HG02840 (cell line): ENCODE measurements around the gene GLRX.
A peak's percentile ranks its signal among the peaks of the same experiment; 100 is the strongest.

Source experiments
- ATAC-seq: cut with Tn5 transposase; IDR thresholded peaks from one replicate; pipeline ENCODE4 v1.9.1; 2021; ENCODE audit warnings: mild to moderate bottlenecking, moderate library complexity, moderate number of reproducible peaks; ENCODE audit not compliant: unreplicated experiment, low FRiP score

GLRX gene

DNA sequence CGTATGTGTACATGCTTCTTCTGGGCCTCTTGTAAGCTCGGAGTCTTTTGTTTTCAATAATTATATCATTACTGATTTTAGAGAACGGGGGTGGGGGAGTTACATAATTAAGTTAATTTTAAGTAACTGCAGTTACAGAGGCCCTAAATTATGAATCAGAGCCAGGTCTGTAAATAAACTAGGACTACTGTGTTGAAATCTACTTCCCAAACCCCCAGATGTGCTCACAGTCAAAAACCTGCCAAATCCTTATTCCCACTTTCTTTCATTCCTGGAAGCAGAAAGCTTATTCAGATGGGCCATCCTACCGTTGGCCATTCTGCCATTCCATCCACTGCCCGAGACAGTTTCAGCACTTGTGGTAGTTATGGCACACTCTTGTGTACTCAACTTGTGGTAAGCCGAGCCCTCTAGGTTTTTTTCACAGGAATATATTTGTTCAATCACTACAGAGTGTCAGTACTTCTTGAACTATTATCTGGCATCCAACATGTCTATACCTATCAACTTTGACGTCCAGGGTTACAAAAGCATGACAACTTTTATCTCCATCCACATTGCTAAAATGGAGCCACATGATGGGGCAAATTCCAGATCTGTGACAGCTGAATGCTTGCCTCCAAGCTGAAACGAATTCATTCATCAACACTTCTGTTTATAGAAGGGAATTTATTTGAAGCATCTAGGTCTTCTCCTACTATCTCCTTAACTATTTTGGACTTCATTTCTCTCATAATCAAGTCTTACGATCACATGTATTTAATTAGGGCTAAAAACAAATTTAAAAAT lies 37.8 kb downstream of the GLRX start:
- ATAC-seq, result no peak

DNA sequence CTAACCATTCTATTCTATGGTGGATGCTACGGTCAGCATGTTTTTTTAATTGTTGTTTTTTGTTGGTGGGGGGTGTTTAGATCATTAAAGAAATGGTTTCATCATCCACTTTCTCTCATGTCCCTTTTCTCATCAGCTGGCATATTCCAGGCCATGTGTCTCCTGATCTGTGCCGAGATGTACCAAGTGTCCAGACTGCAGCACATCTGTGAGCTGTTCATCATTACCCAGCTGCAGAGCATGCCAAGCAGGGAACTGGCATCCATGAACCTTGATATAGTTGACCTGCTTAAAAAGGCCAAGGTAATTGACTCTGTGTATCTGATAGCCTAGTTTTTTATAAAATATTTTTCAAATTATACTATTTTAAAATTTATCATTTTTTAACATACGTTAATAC lies 38.9 kb downstream of the GLRX start:
- ATAC-seq, result no peak

DNA sequence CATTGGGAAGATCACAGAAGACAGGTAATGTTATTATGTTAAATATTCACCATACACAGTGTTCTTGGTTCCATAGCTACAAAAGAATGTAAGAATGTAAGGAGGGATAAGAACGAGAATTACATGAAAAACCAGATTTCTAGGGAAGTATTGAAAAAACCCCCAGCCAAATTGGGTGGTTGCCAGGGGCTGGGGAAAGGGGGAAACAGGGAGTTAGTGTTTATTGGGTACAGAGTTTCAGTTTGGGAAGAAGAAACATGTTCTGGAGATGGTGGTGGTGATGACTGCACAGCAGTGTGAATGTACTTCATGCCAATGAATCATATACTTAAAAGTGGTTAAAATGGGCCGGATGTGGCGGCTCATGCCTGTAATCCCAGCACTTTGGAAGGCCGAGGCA lies 40.3 kb downstream of the GLRX start:
- ATAC-seq, result no peak

DNA sequence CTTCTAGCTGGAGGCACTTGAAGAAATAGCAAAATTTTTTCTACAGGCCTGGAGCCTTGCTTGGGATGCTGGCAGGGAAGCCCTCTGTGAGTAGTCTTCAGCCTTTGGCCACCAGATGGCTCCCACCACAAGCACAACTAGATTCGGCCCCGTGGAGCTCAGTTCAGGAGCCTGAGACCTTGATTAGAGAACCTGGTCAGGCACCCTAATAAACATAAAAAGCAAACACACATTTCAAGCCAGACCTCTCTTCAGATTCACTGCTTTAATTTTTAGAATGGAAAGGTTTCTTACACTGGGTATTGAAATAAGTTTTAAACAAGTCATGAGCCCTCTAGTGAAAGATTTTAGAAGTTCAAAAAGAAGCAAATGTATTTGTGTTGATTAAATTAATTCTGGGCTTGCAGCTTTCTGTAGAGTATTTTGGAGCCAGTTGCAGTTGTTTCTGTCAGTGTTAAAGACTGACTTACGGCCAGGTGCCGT lies 41.4 kb downstream of the GLRX start:
- peak; percentile 83 for ATAC-seq

DNA sequence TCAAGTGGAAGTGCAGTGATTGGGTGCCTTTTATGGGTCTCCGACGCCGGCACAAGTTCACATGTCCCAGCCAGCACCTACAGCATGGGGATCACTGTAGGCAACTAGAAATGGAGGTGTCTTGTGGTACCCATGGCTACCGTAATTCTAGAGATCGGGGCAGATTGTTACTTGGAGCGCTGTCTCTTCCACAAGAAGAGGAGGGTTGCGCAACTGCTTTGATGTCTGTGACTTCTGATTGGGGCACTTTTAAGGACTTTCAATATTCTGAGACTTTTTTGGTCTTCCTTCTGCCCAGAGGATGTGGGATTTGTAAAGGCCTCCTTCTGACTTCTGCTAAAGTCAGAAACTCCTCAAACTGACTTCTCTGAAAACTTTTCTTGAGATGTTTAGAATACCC lies 41.9 kb downstream of the GLRX start:
- no peak for ATAC-seq

DNA sequence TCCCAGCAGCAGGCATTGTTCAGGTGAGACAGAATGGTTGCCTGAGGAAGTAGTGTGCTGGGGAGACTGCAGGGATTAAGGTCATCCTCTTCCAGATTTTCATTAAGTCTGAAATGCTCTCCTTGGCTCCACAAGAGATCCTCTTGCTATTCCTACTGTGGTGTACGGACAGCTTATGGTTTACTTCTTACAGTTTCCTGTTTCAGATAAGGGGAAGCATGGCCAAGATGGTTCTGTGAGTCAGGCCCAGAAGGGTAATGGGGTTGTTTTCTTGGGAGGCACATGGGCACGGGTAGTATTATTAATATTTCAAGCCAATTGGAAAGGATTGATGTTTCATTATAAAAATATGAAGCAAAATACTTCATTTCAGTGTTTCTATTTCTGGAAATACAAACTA lies 42.9 kb downstream of the GLRX start:
- ATAC-seq, result no peak

DNA sequence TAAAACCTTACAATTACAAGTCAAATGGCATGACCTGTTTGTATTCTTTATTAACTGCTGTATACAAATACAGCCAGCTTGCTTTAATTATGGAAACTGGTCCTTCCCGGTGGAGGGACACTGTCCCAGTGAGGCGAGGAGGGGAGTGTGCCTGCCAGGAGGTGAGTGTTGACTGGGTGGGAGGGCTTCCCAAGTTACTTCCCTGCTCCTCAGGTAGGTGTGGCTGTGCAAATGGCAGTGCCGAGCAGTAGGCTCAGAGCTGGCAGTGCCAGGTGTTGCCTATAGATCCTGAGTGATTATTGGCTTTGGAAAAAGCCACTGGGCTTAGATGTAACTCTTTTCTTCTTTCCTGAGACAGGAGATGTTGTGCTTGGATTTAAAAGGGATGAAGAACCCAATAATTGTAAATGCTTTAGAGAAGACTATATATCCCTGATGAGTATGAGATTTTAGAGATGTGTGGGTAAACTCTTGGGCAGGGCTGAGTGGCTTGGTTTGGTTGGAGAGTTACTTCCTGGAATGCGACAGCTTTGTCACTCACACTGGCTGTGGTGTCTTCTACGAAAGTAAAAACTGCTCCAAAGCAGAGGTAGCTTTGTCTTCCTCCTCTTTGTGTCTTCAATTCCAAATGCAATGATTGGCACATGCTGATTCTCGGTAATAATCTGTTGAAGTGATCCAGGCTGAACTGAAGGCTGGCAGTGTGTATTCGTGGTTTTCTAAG lies 43.7 kb downstream of the GLRX start:
- no peak for ATAC-seq

DNA sequence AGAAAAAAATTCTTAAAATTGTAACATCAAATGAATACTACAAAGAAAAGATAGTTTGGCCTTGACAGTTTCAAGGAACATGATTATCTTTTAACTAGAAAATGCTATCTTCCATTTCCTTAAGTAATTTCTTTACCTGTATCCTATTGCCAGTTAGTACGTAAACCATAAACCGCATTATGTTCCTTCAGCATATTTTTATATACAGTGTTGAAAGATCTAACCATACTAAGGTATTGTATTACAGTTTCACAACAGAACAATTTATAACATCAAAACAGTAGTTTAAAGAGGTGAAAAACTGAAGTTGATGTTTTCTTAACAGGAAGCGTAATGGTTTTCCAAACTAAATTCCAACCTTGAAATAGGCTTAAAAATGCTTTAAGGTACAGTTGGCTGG lies 45.1 kb downstream of the GLRX start:
- ATAC-seq, result no peak

DNA sequence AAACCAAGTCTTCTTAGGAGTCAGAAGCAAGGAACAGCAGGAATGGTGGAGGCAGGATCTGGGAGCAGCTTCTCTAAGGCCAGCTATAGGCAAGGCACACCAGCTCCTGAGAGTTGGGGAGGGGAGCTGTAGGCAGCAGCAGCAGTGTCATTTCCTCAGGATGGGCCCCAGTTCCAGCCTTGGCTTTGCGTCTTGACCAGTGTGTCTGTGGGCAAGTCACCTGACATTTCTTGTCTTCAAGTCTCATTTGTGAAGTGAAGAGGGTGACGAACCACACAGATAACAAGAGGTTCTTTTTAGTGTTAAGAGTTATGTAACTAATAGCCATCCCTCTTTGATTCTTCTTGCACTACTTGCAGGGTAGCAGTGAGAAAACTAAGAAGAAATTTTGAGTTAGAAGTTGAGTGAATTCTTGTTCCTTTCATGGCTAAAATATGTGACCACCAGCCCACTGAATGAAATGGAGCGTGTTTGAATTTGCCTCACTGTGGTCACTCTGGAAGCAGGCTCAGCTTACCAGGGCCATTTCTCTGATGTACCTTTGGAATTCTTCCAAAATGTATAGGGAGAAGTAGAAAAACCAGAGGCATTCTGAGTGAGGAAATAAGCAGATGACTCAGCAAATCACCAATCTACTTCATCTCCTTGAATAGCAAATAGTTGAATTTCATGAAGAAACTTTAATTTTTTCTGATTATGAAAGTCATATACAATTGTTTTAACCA lies 49.0 kb downstream of the GLRX start:
- no peak for ATAC-seq

DNA sequence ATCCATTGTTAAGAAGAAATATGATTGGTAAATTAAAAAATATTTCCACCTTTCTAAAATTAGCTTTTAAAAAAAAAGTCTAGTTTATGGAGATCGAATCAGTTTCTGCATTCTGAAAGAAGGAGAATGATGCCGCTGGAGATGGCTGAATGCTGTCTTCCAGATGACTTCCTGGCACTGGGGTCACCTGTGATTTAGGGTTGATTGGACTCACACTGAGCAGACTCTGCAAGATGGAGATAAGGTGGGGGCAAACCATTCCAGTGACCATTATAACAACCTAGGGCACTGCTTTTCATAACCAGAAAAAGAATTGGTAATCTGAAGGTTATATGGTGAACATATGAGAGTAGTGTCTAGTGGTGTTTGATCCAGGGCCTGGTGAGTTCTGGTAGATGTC lies 50.6 kb downstream of the GLRX start:
- no peak for ATAC-seq

DNA sequence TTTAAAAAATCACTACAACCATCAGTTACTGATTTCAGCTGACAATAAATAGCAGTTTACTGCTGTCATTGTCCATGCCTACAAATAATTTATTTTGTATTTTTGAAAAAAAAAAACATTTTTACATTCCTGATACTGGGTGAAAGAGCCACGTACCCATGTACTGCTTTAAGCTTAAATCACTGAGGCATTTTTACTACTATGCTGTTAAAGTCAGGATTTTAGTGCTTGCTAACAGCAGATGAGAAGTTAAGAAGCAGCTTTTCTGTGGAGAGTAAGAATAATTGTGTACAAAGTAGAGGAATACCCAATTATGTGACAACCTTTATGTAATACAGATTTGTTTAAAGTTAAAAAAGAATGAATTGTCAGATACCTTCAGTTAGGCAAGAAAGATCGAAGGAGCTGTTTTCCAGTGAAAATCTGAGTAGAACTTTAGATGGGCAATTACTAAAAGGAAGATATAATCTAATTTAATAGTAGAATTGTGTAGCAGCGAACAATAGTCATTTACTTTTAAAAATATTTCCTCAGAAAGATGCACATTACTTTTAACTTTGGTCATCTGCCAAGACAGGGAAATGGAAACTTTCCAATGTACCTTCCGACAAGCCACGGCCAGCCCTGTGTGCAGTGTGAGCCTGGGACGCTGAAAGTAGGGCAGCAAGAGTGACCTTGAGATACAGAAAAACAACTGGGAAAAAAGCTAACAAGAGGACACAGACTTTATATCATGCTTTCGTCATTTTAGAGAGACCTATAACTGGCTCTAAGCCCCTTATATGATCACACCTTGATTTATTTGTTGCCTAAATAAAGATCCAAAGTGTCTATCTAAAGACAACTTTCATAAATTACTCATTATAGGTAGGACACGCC lies 51.5 kb downstream of the GLRX start:
- no peak for ATAC-seq

DNA sequence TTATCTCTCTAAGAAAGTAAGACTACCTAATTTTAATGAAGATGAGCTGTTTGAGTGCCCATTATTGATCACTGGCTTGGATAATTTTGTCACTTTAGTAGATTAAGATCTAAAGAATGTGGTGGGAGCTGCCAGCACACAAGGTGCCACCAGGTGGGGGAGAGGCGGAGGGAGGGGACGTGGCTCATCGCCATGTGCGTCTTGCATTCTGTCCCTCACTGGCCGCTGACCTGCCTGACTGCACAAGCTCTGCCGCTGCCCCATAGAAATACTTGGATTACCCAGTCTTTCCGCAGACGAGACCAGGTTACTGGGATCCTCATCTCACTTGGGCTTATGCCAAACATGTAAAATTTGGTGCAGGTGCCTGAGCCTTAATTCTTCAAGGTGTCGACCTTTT lies 53.8 kb downstream of the GLRX start:
- ATAC-seq, result no peak

DNA sequence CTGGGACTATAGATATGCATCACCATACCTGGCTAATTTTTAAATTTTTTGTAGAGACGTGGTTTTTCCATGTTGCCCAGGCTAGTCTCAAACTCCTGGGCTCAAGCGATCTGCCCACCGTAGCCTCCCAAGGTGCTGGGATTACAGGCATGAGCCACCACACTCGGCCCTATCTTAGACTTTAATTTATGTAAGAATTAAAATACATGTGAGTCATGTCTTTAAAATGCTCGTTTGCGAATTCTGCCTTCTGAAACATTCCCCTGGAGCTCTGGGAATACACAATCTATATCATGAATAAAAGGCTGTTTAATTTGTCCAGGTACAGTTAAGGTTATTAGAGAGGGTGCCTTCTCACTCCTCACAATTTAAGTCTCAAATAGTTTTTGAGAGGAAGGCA lies 58.6 kb downstream of the GLRX start:
- no peak for ATAC-seq
